HL-60/S4 treated with retinoic acid at 250 ng/mL for 4 days and 3 days (cell line): Measurements from ENCODE around the gene KRTAP9-2.
"Not testable (repeated sequence)": the region's sequence is repeated elsewhere in the genome, so short reads cannot be mapped to it uniquely, and the experiment has no call there.

Source experiments
- in situ Hi-C: fragments of 300-500 bp; cut with MboI; formaldehyde crosslinking; loops from 2 replicates; pipeline ENCODE4 v1.7.0; 2022; ENCODE audit warnings: low sequenced_read_pairs

The KRTAP9-2 gene, protein sequence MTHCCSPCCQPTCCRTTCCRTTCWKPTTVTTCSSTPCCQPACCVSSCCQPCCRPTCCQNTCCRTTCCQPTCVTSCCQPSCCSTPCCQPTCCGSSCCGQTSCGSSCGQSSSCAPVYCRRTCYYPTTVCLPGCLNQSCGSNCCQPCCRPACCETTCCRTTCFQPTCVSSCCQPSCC

GRCh38 chr17:41226598-41227095 lies at the start of gene KRTAP9-2:
TSS of gene KRTAP9-2 (plus strand) at chr17:41226648. CDS start at chr17:41226655, 7 bp downstream.
- in situ Hi-C loops, result not testable (repeated sequence)

DNA sequence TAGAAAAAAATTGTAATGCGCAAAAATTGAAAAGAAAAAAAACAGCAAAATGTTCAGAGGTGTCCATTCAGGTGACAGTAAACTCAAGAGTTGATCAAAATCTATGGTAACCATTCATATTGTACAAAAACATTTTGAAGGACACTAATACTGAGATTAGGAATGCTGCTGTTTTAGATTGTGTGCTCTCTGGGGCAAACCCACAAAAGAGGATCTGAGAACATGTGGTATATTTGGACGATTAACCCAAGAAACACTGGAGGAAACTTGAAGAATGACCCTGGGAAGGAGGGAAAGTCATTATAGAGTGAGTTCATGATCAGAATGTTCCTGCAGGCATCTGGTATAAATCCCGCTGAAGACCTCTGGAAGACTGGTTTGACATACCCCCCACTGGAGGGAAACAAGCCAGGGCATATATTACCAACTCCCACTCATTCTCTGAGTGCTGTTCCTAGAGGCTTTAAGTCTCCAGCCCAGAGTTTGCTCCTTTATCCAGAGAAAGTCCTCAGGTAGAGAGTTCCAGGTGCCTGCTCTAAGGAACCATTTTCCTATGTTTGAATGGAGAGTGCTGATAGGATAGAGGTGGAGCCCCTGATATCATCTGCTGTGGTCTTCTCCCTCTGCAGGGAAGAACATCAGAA lies 49.6 kb upstream of the KRTAP9-2 start:
- in situ Hi-C loops, result no loop called here

- in situ Hi-C loops, result no loop called here
These were observed 48.6 kb upstream of the KRTAP9-2 start, which contains the start of gene KRTAP4-2 for GRCh38 chr17:41177727-41178271. TSS of gene KRTAP4-2 (minus strand) at chr17:41178221. CDS start at chr17:41178164, 57 bp downstream.

DNA sequence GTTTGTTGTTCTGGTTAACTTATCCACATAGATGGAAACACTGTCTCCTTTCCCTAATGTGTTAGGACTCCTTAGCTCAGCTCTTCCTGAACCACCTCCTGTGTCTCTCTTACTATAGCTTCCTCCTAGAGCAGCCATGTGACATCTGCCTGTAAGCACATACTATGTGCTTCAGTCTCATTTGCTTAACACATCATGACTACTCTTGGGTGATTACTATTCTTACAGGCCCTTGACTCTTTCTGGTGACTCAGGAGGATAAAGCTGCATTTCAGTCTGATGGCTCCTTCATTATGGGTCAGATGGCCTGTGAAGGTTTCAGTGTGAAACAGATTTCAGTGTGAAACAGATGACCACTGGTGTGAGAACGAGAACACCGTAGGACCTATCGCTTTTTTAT lies 48.1 kb upstream of the KRTAP9-2 start:
- in situ Hi-C loops, result no loop called here

DNA sequence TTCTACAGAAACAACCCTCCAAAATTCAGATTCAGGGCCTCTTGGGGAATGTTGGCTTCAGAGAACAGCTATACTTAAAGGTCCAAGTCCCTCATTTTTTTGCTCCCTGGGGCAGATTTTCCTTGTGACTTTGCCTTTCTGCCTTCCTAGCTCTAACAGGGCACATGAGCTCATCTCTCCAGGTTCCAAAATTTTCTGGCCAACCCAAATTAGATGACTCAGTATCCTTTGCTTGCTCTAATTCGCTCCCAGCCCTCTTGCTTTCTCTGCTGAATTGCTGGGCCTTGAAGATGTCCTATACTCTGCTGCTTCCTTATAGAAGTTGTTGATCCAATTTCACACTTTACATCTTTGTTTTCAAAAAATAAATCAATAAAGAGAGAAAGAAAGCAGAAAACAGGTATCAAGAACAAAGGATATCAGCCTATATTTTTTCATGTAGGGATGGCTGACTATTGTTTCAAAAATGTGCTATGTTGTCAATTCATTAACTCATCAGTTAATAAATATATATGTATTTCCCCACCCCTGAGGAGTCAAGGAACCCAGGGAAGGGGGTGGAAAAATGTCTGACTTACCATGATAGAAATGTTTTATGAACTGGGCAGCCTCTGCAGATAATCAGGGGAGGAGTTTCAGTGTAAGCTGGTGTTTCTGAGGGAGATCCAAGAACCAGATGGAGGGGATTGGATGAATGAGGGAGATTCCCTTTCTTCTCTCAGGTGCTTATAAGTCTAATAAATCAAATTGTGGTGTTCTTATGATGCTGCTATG lies 47.4 kb upstream of the KRTAP9-2 start:
- in situ Hi-C loops, result no loop called here

- in situ Hi-C loops, result no loop called here
These were observed 41.9 kb upstream of the KRTAP9-2 start, which contains the start of gene KRTAP4-1 for GRCh38 chr17:41184480-41184961. TSS of gene KRTAP4-1 (minus strand) at chr17:41184911. CDS start at chr17:41184854, 57 bp downstream.

DNA sequence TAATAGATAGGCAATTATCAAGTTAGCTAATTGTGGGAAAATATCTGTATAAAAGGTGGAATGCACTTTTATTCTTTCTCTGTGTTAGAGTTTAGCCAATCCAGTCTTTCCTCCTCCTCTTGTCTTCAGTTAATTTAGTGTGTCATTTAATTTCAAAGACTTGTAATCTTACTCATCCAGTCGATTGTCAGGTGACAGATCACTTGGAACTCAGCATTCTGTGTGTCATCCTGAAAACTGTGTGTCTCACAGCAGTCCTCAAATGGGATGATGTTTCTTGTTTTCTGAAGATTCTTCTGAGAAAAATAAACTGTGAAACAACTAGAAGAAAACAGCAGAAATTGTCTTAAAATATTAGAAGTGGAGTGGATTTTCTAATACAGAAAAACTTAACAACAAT lies 41.4 kb upstream of the KRTAP9-2 start:
- in situ Hi-C loops, result no loop called here

- in situ Hi-C loops, result no loop called here
These were observed 39.6 kb upstream of the KRTAP9-2 start for GRCh38 chr17:41186872-41187271.

DNA sequence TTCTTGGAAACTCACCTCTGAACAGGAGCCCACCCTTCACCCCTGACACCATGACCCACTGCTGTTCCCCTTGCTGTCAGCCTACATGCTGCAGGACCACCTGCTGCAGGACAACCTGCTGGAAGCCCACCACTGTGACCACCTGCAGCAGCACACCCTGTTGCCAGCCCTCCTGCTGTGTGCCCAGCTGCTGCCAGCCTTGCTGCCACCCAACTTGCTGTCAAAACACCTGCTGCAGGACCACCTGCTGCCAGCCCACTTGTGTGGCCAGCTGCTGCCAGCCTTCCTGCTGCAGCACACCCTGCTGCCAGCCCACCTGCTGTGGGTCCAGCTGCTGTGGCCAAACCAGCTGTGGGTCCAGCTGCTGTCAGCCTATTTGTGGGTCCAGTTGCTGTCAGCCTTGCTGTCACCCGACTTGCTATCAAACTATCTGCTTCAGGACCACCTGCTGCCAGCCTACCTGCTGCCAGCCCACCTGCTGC lies 36.6 kb upstream of the KRTAP9-2 start, which contains the start of gene KRTAP9-1:
Gene KRTAP9-1, plus strand, starts transcription at position 51 of the 482 bp plus-strand sequence. Its CDS starts 0 bp downstream, at position 51.
- in situ Hi-C loops, result not testable (repeated sequence)

GRCh38 chr17:41190328-41190727 lies 36.1 kb upstream of the KRTAP9-2 start:
- in situ Hi-C loops, result no loop called here

DNA sequence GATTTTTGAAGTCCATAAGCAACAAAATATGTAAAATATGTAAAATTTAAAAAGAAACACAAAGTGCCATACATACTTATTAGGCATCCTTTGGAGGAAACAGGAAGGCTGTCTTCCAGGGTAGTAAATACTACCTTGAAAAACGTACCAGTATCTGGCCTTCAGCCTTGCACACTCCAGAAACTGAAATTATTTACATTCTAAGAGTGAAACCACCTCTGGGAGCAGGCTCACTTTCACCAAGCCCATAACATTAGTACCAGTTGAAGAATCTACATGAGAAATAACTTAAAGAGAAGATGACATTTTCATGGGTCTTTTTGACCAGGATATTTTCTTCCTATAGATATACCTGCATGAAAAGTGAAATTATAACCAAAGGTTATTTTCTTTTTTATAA lies 30.4 kb upstream of the KRTAP9-2 start:
- in situ Hi-C loops, result no loop called here

GRCh38 chr17:41199421-41200078 lies 26.9 kb upstream of the KRTAP9-2 start:
- in situ Hi-C loops, result no loop called here

- in situ Hi-C loops, result no loop called here
These were observed 14.5 kb upstream of the KRTAP9-2 start for GRCh38 chr17:41211845-41212466.

DNA sequence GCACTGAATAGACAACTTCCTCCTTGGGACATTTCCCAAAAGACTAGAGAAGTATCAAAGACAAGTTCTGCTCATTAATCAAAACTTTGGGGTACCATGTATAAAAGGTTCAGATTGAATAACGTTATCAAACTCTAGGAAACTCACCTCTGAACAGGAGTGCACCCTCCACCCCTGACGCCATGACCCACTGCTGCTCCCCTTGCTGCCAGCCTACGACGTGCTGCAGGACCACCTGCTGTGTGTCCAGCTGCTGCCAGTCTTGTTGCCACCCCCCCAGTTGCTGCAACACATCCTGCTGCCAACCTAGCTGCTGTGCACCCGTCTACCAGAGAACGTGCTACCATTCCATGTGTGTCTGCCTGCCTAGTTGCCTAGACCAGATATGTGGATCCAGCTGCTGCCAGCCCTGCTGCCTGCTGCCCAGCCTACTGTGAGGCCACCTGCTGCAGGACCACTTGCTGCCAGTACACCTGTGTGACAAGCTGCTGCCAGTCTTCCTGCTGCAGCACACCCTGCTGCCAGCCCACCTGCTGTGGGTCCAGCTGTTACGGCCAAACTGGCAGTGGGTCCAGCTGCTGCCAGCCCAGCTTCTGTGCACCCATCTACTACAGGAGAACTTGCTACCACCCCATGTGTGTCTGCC lies 13.8 kb upstream of the KRTAP9-2 start:
- in situ Hi-C loops, result no loop called here

DNA sequence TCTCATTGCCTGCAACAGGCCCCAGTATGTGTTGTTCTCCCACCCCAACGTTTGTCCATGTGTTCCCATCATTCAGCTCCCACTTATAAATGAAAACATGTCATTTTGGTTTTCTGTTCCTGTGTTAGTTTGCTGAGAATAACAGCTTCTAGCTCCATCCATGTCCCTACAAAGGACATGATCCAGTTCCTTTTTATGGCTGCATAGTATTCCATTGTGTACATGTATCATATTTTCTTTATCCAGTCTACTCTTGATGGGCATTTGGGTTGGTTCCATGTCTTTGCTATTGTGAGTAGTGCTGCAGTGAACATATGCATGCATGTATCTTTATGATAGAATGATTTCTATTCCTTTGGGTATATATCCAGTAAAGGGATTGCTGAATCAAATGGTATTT lies 10.8 kb upstream of the KRTAP9-2 start:
- in situ Hi-C loops, result no loop called here

- in situ Hi-C loops, result no loop called here
These were observed 2.6 kb upstream of the KRTAP9-2 start for GRCh38 chr17:41223821-41224220.

GRCh38 chr17:41226051-41226450 lies 397 bp upstream of the KRTAP9-2 start:
- in situ Hi-C loops, result no loop called here

GRCh38 chr17:41230094-41230493 lies 3.6 kb downstream of the KRTAP9-2 start:
- in situ Hi-C loops, result no loop called here

DNA sequence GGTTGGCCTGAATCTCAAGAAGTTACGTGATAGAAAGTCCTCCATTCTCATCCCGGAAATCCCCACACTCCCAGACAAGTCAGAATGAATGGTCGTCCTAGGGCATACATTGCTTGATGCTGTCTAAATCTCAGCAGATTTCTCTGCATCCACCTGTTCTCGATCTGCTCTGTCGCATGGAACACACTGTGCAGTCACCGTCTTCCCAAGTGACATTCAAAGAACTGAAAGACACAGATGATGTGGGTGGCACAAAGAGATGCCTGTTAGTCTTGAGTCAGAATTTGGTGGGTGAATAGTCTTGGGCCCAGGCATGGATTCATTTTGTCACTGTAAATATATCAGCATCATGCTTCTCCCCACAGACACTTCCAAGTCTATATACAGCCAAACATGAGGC lies 5.3 kb downstream of the KRTAP9-2 start:
- in situ Hi-C loops, result no loop called here
